SKM-1 (cell line): ENCODE data around the gene SOCS4.

Source experiments
- DNase-seq: peaks from one replicate; lab custom pipeline; 2025; ENCODE audit not compliant: unreplicated experiment; lab: John Stamatoyannopoulos, UW

The SOCS4 gene

GRCh38 chr14:55085060-55085660, 58.1 kb downstream of the SOCS4 start:
- no peak for DNase-seq

- DNase-seq = no peak
These were observed 59.9 kb downstream of the SOCS4 start for GRCh38 chr14:55086938-55087337.

- DNase-seq = no peak
These were observed 61.3 kb downstream of the SOCS4 start for GRCh38 chr14:55088356-55088755.

GRCh38 chr14:55092341-55092740, 65.3 kb downstream of the SOCS4 start:
- no peak for DNase-seq

- DNase-seq = no peak
These were observed 67.5 kb downstream of the SOCS4 start for GRCh38 chr14:55094292-55095157.

GRCh38 chr14:55097881-55098560, 71.0 kb downstream of the SOCS4 start:
- no peak for DNase-seq

GRCh38 chr14:55098561-55098898, 71.5 kb downstream of the SOCS4 start:
- no peak for DNase-seq
